Caco-2 (cell line): Measurements from ENCODE around the gene FIZ1. TPM values are rescaled to one million over a fixed set of nuclear protein-coding genes. Genes with fewer than 3 reads are reported as not detected.

Experiments
- BruUV-seq: library from RNA; stranded (reverse); fragments of 400-500 nt; replicated peaks from 2 replicates; lab custom pipeline; 2021; lab: Mats Ljungman, UMichigan
- CTCF ChIA-PET: fragments of 300-600 bp; sonication (Branson Sonifier 250); formaldehyde crosslinking; loops from one replicate; lab custom pipeline; 2022; ENCODE audit warnings: antibody characterized with exemption; lab: Charles Lee
- POLR2A ChIA-PET: fragments of 300-600 bp; sonication (Branson Sonifier 250); formaldehyde crosslinking; loops from one replicate; lab custom pipeline; 2022; ENCODE audit warnings: antibody characterized with exemption; lab: Charles Lee
- DNase-seq, 2 experiments: peaks; one replicate each; pipeline versions ENCODE4 v3.0.0 to v3.0.0-alpha.2; 2020 to 2022
- H3K27me3 ChIP-seq: replicated peaks from 2 replicates; pipeline ENCODE4 v1.6.0; 2011; ENCODE audit warnings: low read length; ENCODE audit not compliant: control insufficient read depth, insufficient read depth
- H3K36me3 ChIP-seq: 2 replicates; pipeline ENCODE4 v1.5.1; 2011; ENCODE audit warnings: low read length; ENCODE audit not compliant: control insufficient read depth, insufficient read depth
- H3K4me1 ChIP-seq: fragments of 250-450 bp; sonication (Bioruptor Pico); 2 replicates; pipeline ENCODE4 v1.5.1; 2020; ENCODE audit warnings: mild to moderate bottlenecking
- H3K4me3 ChIP-seq: 2 replicates; pipeline ENCODE4 v1.5.1; 2011; ENCODE audit warnings: low read depth, mild to moderate bottlenecking, control low read depth, low read length
- H3K9me3 ChIP-seq: fragments of 250-450 bp; sonication (Bioruptor Pico); 2 replicates; pipeline ENCODE4 v1.5.1; 2020; ENCODE audit warnings: mild to moderate bottlenecking, moderate library complexity
- H3K27ac Mint-ChIP-seq: one replicate; pipeline ENCODE4 v1.8.0; 2022; ENCODE audit warnings: mixed read lengths; ENCODE audit not compliant: unreplicated experiment
- H3K27me3 Mint-ChIP-seq: one replicate; pipeline ENCODE4 v1.8.0; 2022; ENCODE audit warnings: mixed read lengths; ENCODE audit not compliant: insufficient read depth, unreplicated experiment
- H3K36me3 Mint-ChIP-seq: one replicate; pipeline ENCODE4 v1.8.0; 2022; ENCODE audit warnings: mild to moderate bottlenecking, mixed read lengths; ENCODE audit not compliant: insufficient read depth, unreplicated experiment
- H3K4me1 Mint-ChIP-seq: one replicate; pipeline ENCODE4 v1.8.0; 2022; ENCODE audit warnings: low read depth, mixed read lengths; ENCODE audit not compliant: unreplicated experiment
- H3K4me3 Mint-ChIP-seq: one replicate; pipeline ENCODE4 v1.8.0; 2022; ENCODE audit warnings: mild to moderate bottlenecking, moderate library complexity, mixed read lengths; ENCODE audit not compliant: unreplicated experiment
- H3K9me3 Mint-ChIP-seq: one replicate; pipeline ENCODE4 v1.8.0; 2022; ENCODE audit warnings: mixed read lengths; ENCODE audit not compliant: unreplicated experiment
- intact Hi-C: fragments of 100-400 bp; cut with micrococcal nuclease; formaldehyde crosslinking; loops from one replicate; pipeline ENCODE4 v1.10.0; 2022; ENCODE audit not compliant: unreplicated experiment
- total RNA-seq: library from RNA; stranded (reverse); gene quantifications from 2 replicates; pipeline ENCODE4 v1.2.3, GENCODE V29; 2022
- TF ChIP-seq, protein P1 (sequence below), 2 experiments: fragments of 200-600 bp in 1 of 2; IDR thresholded peaks; 1 replicate in 1 of 2; 2 replicates in 1 of 2; pipeline versions ENCODE4 v1.5.1 to v1.8.0; 2011 to 2022; ENCODE audit warnings: antibody characterized with exemption in 1 of 2, control low read depth in 1 of 2, inconsistent platforms in 1 of 2, low read depth in 1 of 2, low read length in 1 of 2, mild to moderate bottlenecking in 1 of 2, moderate library complexity in 1 of 2; ENCODE audit not compliant: insufficient read depth in 1 of 2, severe bottlenecking in 1 of 2, unreplicated experiment in 1 of 2

FIZ1 gene
- total RNA-seq, 1 experiment from 2014 or later: 27.2 TPM

DNA sequence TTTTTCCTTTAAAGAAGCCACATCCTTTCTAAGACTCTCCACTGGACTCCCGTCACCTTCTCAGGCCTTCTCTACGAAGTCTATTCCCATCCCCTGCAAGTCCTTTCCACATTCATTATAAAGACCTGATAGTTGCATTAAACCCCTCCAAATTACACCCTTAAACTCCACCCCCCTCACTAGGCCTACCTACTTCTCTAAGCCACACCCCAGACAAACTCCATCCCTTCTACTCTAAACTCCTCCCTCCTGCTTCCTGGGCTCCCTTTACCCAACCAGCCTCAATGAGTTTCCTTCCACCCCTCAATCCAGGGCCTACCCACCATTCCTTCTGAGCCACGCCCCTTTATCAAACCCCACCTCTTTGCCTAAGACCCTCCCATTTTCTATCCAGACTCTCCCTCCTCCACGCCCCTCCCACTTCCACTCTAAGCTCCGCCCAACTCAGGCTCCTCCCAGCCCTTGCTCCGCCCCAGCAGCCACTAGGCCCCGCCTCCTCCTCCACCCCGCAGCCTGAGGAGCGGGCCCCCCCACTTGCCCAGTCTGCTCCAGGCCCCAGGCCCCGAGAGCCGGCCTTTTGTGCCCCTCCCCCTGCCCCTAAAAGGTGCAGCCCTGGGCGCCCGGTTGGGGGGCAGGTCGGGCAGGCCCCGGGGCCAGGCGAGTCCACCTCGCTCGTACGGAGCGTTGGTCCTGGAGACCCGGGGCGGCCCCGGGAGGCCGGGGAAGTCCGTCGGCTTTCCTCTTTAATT is 424 bp downstream of the FIZ1 start:
- TF ChIP-seq, protein P1, sequence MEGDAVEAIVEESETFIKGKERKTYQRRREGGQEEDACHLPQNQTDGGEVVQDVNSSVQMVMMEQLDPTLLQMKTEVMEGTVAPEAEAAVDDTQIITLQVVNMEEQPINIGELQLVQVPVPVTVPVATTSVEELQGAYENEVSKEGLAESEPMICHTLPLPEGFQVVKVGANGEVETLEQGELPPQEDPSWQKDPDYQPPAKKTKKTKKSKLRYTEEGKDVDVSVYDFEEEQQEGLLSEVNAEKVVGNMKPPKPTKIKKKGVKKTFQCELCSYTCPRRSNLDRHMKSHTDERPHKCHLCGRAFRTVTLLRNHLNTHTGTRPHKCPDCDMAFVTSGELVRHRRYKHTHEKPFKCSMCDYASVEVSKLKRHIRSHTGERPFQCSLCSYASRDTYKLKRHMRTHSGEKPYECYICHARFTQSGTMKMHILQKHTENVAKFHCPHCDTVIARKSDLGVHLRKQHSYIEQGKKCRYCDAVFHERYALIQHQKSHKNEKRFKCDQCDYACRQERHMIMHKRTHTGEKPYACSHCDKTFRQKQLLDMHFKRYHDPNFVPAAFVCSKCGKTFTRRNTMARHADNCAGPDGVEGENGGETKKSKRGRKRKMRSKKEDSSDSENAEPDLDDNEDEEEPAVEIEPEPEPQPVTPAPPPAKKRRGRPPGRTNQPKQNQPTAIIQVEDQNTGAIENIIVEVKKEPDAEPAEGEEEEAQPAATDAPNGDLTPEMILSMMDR (IDR thresholded peaks at IDR 0.05; ENCODE audit: insufficient read depth in 1 of 2, low read depth in 1 of 2, low read length in 1 of 2, severe bottlenecking in 1 of 2, unreplicated experiment in 1 of 2): no peak
- ChIA-PET POLR2A (interaction anchor here (0.5 to 2.6 kb wide), 22 partner anchors 9 to 519 kb away, joined by 3 to 27 read pairs (median 4); partner anchors contain the start of genes HSPBP1, ISOC2, KMT5C and TMEM238), CTCF (interaction anchor here (0.6 to 2.0 kb wide), 12 partner anchors 12 to 511 kb away, joined by 3 to 14 read pairs (median 4); partner anchors contain the start of genes ZNF579 and ZNF784)
- intact Hi-C loops: loop anchor here (1.0 kb wide), 3 partner anchors 12 to 25 kb away; partner anchors contain the start of gene ZNF784
- Histone ChIP-seq H3K9me3 (no peaks in the 10 kb centered on the region), H3K4me3 (peak overlapping the region; percentile 70), H3K27me3 (no peaks in the 10 kb centered on the region), H3K4me1 (peaks cover 5% of the 10 kb centered on the region), H3K36me3 (peaks cover 3% of the 10 kb centered on the region)
- DNase-seq: peak; percentile 95 to 97
- H3K27ac Mint-ChIP-seq: peak overlapping the region; percentile 98
- H3K27me3 Mint-ChIP-seq: no peaks in the 10 kb centered on the region
- peak overlapping the region; percentile 87 for H3K4me3 Mint-ChIP-seq
- peaks cover 59% of the 10 kb centered on the region for H3K36me3 Mint-ChIP-seq
- no TSS peak for BruUV-seq
- H3K9me3 Mint-ChIP-seq: peaks cover 9% of the 10 kb centered on the region
- H3K4me1 Mint-ChIP-seq: peaks cover 14% of the 10 kb centered on the region

- peaks cover 5% of the 10 kb centered on the region for H3K4me1 ChIP-seq
- intact Hi-C loops: no loop called here
- ChIA-PET CTCF (no interaction called here), POLR2A (no interaction called here)
- no peaks in the 10 kb centered on the region for H3K27me3 ChIP-seq
- TF ChIP-seq, protein P1 (IDR thresholded peaks at IDR 0.05; ENCODE audit: insufficient read depth in 1 of 2, low read depth in 1 of 2, low read length in 1 of 2, severe bottlenecking in 1 of 2, unreplicated experiment in 1 of 2): no peak
- Mint-ChIP-seq H3K36me3 (peaks cover 59% of the 10 kb centered on the region), H3K4me1 (peaks cover 14% of the 10 kb centered on the region), H3K9me3 (peaks cover 9% of the 10 kb centered on the region), H3K27me3 (no peaks in the 10 kb centered on the region), H3K27ac (peak overlapping the region; percentile 98), H3K4me3 (no peak overlapping the region)
- peaks cover 3% of the 10 kb centered on the region for H3K36me3 ChIP-seq
- no TSS peak for BruUV-seq
- no peak overlapping the region for H3K4me3 ChIP-seq
- no peak for DNase-seq
- no peaks in the 10 kb centered on the region for H3K9me3 ChIP-seq
These were observed 1.3 kb downstream of the FIZ1 start for GRCh38 chr19:55598034-55598433.

DNA sequence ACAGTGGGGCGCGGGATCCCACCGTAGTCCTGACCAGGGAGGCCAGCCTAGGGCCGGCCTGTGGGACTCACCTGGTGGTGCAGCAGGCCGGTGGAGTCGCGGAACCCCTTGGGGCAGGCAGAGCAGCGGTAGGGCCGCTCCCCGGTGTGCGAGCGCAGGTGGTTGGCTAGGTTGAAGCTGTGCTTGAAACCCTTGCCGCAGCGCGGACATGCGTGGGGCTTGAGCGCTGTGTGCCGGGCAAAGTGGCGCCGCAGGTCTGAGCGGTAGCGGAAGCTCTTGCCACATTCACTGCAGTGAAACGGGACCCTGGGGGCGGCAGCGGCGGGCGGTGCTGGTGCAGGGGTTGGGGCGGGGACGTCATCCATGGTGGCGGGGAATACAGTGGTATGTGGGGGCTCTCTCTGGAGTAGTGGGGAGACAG is 1.8 kb downstream of the FIZ1 start:
- Mint-ChIP-seq H3K9me3 (peaks cover 9% of the 10 kb centered on the region), H3K4me1 (peaks cover 14% of the 10 kb centered on the region), H3K4me3 (peak overlapping the region; percentile 13), H3K27ac (no peak overlapping the region), H3K27me3 (no peaks in the 10 kb centered on the region), H3K36me3 (peaks cover 59% of the 10 kb centered on the region)
- peaks cover 3% of the 10 kb centered on the region for H3K36me3 ChIP-seq
- BruUV-seq: no TSS peak
- H3K9me3 ChIP-seq: no peaks in the 10 kb centered on the region
- H3K4me1 ChIP-seq: peaks cover 5% of the 10 kb centered on the region
- H3K4me3 ChIP-seq: no peak overlapping the region
- no peak for DNase-seq
- H3K27me3 ChIP-seq: no peaks in the 10 kb centered on the region
- intact Hi-C loops: no loop called here
- TF ChIP-seq, protein P1 (IDR thresholded peaks at IDR 0.05; ENCODE audit: insufficient read depth in 1 of 2, low read depth in 1 of 2, low read length in 1 of 2, severe bottlenecking in 1 of 2, unreplicated experiment in 1 of 2): no peak
- ChIA-PET POLR2A (interaction anchor here (0.6 kb wide), 1 partner anchor 118 kb away, joined by 3 read pairs; no protein-coding TSS in a partner anchor), CTCF (no interaction called here)
